Measurements from ENCODE around the gene PAM.

- TF ChIP-seq CTCF (IDR thresholded peaks at IDR 0.05): no peak
- TF ChIP-seq POLR2A (IDR thresholded peaks at IDR 0.05): no peak
Measured at GRCh38 chr5:102863764-102864560, 108.9 kb downstream of the PAM start.

All from testis (tissue), 2 donors.